GM13977 (cell line): Measurements from ENCODE around the gene MTHFD2L.

Experiments
- DNase-seq: peaks from one replicate; pipeline ENCODE4 v3.0.0; 2012; ENCODE audit warnings: low spot score
- in situ Hi-C: fragments of 300-500 bp; cut with MboI; formaldehyde crosslinking; loops from one replicate; pipeline ENCODE4 v1.12.0; 2022; ENCODE audit warnings: low sequenced_read_pairs, low pct_unique_long_range_greater_than_20kb, mixed read lengths, inconsistent platforms; ENCODE audit not compliant: unreplicated experiment
- TF ChIP-seq, protein P1 (sequence below): IDR thresholded peaks from 2 replicates; pipeline ENCODE4 v1.5.1; 2012; ENCODE audit warnings: mild to moderate bottlenecking, control low read depth; ENCODE audit not compliant: insufficient read depth; ENCODE audit errors: extremely low read depth, missing control alignments

MTHFD2L gene

DNA sequence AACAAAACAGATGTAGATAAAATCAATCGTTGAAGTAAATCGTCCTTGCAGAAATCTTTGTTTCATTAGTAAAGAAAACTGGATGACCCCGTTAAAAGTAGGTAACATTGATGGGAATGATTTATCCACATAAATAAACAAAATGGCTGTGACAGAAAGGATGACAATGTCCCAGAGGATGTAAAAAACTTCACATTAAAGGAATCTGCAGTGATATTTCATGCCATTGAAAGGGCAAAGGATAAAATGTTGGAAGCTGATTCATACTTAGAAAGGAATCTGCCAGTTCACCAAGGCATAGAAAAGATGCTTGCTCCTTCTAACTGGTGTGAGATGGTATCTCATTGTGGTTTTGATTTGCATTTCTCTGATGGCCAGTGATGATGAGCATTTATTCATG lies 126.1 kb downstream of the MTHFD2L start:
- in situ Hi-C loops: no loop called here
- no peak for DNase-seq
- TF ChIP-seq, protein P1, sequence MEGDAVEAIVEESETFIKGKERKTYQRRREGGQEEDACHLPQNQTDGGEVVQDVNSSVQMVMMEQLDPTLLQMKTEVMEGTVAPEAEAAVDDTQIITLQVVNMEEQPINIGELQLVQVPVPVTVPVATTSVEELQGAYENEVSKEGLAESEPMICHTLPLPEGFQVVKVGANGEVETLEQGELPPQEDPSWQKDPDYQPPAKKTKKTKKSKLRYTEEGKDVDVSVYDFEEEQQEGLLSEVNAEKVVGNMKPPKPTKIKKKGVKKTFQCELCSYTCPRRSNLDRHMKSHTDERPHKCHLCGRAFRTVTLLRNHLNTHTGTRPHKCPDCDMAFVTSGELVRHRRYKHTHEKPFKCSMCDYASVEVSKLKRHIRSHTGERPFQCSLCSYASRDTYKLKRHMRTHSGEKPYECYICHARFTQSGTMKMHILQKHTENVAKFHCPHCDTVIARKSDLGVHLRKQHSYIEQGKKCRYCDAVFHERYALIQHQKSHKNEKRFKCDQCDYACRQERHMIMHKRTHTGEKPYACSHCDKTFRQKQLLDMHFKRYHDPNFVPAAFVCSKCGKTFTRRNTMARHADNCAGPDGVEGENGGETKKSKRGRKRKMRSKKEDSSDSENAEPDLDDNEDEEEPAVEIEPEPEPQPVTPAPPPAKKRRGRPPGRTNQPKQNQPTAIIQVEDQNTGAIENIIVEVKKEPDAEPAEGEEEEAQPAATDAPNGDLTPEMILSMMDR: no peak

DNA sequence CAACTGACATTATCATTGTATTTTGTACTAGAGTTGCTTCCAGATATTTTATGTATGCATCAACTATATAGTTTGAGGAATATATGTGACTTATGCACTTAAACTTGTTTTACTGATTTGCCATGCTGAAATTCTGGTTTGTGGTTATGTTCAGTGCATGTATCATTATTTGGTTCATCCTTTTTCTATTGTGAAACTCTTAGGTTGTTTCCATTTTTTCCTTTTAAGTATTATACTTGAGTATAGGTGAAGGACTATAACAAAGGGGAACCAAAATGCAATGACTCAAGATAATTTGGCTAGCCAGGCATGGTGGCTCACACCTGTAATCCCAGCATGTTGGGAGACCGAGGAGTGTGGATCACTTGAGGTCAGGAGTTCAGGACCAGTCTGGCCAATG lies 129.2 kb downstream of the MTHFD2L start:
- DNase-seq: no peak
- TF ChIP-seq, protein P1: no peak
- in situ Hi-C loops: no loop called here

DNA sequence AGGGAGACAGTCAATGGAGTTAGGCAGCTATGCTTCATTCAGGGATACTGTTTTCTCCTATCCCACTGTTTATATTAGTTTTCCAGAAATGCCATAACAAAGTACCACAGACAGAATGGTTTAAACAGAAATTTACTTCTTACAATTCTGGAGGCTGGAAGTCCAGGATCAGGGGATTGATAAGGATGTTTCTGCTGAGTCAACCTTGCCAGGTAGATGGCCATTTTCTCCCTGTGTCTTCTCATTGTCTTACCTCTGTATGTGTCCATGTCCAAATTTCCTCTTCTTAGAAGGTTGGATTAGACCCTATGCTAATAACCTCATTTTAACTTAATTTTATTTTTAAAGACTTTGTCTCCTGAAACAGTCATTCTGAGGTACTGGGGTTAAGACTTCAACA lies 129.9 kb downstream of the MTHFD2L start:
- in situ Hi-C loops: no loop called here
- DNase-seq: no peak
- TF ChIP-seq, protein P1: no peak

DNA sequence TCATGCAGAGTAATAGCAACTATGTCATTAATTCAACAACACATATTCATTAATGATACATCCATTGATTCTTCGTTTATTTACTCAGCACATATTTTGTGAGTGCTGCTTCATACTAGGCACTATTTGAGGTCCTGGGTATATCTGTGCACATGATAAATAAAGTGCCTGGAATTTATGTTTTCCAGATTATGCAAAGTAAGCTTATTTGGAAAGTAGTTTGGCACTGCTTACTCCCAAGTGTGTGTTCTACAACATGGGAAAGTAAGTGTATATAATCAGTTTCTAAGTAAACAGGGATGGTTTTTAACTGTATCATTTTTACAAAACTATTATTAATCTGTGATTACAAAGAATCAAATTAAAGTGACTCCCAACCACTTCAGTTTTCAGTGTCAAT lies 133.6 kb downstream of the MTHFD2L start:
- DNase-seq: no peak
- TF ChIP-seq, protein P1: no peak

DNA sequence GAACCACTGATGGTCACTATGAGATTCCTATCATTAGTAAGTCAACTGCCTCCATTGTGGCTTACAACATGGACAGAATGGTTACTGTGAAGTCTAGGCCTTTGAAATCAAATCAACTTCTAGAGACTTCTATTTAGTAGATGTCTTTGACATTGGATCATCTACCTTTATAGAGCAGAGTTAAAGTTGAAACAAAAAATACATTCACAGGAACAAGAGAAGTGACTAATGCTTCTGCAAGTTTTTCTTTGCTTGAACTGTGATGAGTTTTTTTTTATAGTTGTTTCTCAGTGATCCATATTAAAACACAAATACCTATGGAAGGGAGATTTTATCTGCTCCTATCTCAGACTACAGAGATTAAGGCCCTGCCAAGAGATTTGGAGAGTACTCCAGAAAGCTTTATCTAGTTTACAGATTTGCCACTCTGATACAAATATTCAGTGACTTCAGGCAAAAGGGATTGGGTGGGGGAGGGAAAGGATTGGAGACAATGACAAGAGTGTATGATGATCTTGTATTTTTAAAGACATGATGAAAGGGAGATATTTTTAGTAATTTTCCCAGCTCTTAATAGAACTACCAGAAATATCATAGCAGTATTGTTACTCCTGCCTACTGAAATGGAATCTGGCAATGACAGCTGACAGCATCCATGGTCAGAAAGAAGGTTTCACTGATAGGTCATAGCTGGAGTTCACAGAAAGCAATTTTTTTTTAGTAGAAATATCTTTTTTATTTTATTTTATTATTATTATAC lies 134.4 kb downstream of the MTHFD2L start:
- TF ChIP-seq, protein P1: no peak
- in situ Hi-C loops: no loop called here
- DNase-seq: no peak

More for the DNA sequence above, 133.6 kb downstream of the MTHFD2L start:
- in situ Hi-C loops: no loop called here

DNA sequence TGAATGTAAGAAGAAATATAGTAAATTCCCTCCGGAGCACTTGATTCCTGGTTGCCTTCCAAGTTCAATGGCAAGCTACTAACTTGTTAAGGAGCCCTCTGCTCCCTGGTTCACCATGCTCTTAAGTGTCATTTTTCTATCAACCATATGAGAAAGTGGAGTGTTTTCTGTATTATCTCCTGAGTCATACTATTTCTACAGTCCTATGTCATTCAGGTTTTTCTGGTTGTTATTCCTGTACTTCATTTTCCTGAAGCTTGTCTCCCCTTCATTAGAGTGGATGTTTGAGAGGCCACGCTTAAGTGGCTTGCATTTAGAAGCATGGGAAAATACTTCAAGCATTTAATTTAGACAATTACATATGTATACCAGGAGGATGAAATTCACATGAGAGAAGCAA lies 135.6 kb downstream of the MTHFD2L start:
- in situ Hi-C loops: no loop called here
- DNase-seq: no peak
- TF ChIP-seq, protein P1: no peak

DNA sequence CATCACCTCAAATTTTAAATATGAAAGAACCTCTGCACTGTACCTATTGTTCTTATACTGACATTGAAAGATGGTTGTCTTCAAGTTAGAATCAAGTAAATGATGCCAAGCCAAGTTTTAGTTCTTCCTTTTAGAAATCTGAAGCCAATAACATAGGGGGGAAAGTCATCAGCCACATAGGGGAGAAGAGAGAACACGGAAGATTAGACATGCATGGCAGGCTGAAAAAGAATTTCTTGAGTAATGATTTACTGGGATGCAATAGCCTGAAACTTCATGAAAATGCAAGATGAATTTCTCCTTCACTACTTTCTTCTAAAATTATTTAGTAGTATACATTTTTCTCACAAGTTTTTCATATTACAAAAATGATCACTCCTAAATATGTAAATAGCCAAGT lies 136.8 kb downstream of the MTHFD2L start:
- no peak for DNase-seq
- in situ Hi-C loops: no loop called here
- TF ChIP-seq, protein P1: no peak
